Measurements from ENCODE around the gene UNC93B1.

Gene UNC93B1

GRCh38 chr11:68020575-68020974 is 16.7 kb upstream of the UNC93B1 start:
- DNase-seq: no peak

- DNase-seq: no peak
Measured at GRCh38 chr11:68019486-68019885, 15.6 kb upstream of the UNC93B1 start.

GRCh38 chr11:68018730-68019190 is 14.9 kb upstream of the UNC93B1 start:
- DNase-seq: no peak

GRCh38 chr11:68017980-68018729 is 14.3 kb upstream of the UNC93B1 start:
- no peak for DNase-seq

GRCh38 chr11:68016904-68017817 is 13.3 kb upstream of the UNC93B1 start:
- no peak for DNase-seq

GRCh38 chr11:68016161-68016903 is 12.4 kb upstream of the UNC93B1 start:
- no peak for DNase-seq

- DNase-seq: no peak
Measured at GRCh38 chr11:68015467-68015866, 11.6 kb upstream of the UNC93B1 start.

- no peak for DNase-seq
Measured at GRCh38 chr11:68014947-68015447, 11.1 kb upstream of the UNC93B1 start.

GRCh38 chr11:68014157-68014946 is 10.5 kb upstream of the UNC93B1 start:
- no peak for DNase-seq

GRCh38 chr11:68013611-68014156 is 9.8 kb upstream of the UNC93B1 start:
- no peak for DNase-seq

- no peak for DNase-seq
Measured at GRCh38 chr11:68012843-68013610, 9.1 kb upstream of the UNC93B1 start.

- DNase-seq: no peak
Measured at GRCh38 chr11:68012044-68012842, 8.3 kb upstream of the UNC93B1 start.

GRCh38 chr11:68011051-68011943 is 7.4 kb upstream of the UNC93B1 start:
- no peak for DNase-seq

GRCh38 chr11:68010090-68011041 is 6.5 kb upstream of the UNC93B1 start, which contains the start of gene ALDH3B1:
Gene ALDH3B1, plus strand, starts transcription at chr11:68010327. Its CDS starts 4,971 bp downstream, at chr11:68015298.
- no peak for DNase-seq

- no peak for DNase-seq
Measured at GRCh38 chr11:68009391-68010089, 5.6 kb upstream of the UNC93B1 start.

GRCh38 chr11:68008381-68009337 is 4.8 kb upstream of the UNC93B1 start:
- DNase-seq: peak; percentile 74
